Activated effector memory CD4-positive, alpha-beta T cell treated with anti-CD3 and anti-CD28 coated beads, Interleukin-2, amount 50 U/mL, for 16 hours (primary cell): ENCODE data around the gene LAMB3.
"Not testable (repeated sequence)": the region's sequence is repeated elsewhere in the genome, so short reads cannot be mapped to it uniquely, and the experiment has no call there.

Source experiments
- DNase-seq: peaks from one replicate; pipeline ENCODE4 v3.0.0-alpha.2; 2020

LAMB3 gene

GRCh38 chr1:209652121-209652735, at the start of gene LAMB3:
Gene LAMB3 (minus strand): TSS chr1:209652425. CDS start chr1:209650944, 1,481 bp downstream.
- no peak for DNase-seq

- DNase-seq, result not testable (repeated sequence)
Measured at GRCh38 chr1:209700686-209701085, 48.5 kb upstream of the LAMB3 start.

- DNase-seq, result no peak
Measured at GRCh38 chr1:209697126-209697525, 44.9 kb upstream of the LAMB3 start.

- DNase-seq, result no peak
Measured at GRCh38 chr1:209696673-209697072, 44.4 kb upstream of the LAMB3 start.

GRCh38 chr1:209692745-209693504, 40.7 kb upstream of the LAMB3 start:
- DNase-seq, result peak; percentile 87

- no peak for DNase-seq
Measured at GRCh38 chr1:209692296-209692695, 40.1 kb upstream of the LAMB3 start.

GRCh38 chr1:209691237-209691636, 39.0 kb upstream of the LAMB3 start:
- DNase-seq, result no peak

GRCh38 chr1:209689477-209689876, 37.3 kb upstream of the LAMB3 start:
- DNase-seq, result no peak

GRCh38 chr1:209688746-209689234, 36.6 kb upstream of the LAMB3 start:
- no peak for DNase-seq

GRCh38 chr1:209686322-209686721, 34.1 kb upstream of the LAMB3 start:
- DNase-seq, result no peak

- peak; percentile 68 for DNase-seq
Measured at GRCh38 chr1:209685821-209686220, 33.6 kb upstream of the LAMB3 start.

GRCh38 chr1:209678981-209679539, 26.8 kb upstream of the LAMB3 start:
- no peak for DNase-seq

- DNase-seq, result no peak
Measured at GRCh38 chr1:209675565-209676154, 23.4 kb upstream of the LAMB3 start.

GRCh38 chr1:209674957-209675564, 22.8 kb upstream of the LAMB3 start, which contains the start of gene G0S2:
Gene G0S2 (plus strand): TSS chr1:209675412. CDS start chr1:209675685, 273 bp downstream.
- peak; percentile 77 for DNase-seq

- no peak for DNase-seq
Measured at GRCh38 chr1:209673631-209674417, 21.6 kb upstream of the LAMB3 start.

GRCh38 chr1:209672705-209673630, 20.7 kb upstream of the LAMB3 start:
- no peak for DNase-seq

GRCh38 chr1:209670441-209671082, 18.3 kb upstream of the LAMB3 start:
- DNase-seq, result no peak

- DNase-seq, result no peak
Measured at GRCh38 chr1:209667708-209668107, 15.5 kb upstream of the LAMB3 start.

GRCh38 chr1:209667103-209667502, 14.9 kb upstream of the LAMB3 start:
- no peak for DNase-seq

GRCh38 chr1:209662879-209663327, 10.7 kb upstream of the LAMB3 start:
- DNase-seq, result no peak
